22Rv1 (cell line): ENCODE measurements around the gene CTBP2.

Source experiments
- CTCF ChIP-seq: fragments of 450-650 bp; IDR thresholded peaks from 2 replicates; pipeline ENCODE4 v1.5.1; 2017; ENCODE audit warnings: mild to moderate bottlenecking
- ZFX ChIP-seq: fragments of 450-650 bp; IDR thresholded peaks from 2 replicates; pipeline ENCODE4 v1.6.1; 2017; ENCODE audit warnings: antibody characterized with exemption, borderline replicate concordance

DNA sequence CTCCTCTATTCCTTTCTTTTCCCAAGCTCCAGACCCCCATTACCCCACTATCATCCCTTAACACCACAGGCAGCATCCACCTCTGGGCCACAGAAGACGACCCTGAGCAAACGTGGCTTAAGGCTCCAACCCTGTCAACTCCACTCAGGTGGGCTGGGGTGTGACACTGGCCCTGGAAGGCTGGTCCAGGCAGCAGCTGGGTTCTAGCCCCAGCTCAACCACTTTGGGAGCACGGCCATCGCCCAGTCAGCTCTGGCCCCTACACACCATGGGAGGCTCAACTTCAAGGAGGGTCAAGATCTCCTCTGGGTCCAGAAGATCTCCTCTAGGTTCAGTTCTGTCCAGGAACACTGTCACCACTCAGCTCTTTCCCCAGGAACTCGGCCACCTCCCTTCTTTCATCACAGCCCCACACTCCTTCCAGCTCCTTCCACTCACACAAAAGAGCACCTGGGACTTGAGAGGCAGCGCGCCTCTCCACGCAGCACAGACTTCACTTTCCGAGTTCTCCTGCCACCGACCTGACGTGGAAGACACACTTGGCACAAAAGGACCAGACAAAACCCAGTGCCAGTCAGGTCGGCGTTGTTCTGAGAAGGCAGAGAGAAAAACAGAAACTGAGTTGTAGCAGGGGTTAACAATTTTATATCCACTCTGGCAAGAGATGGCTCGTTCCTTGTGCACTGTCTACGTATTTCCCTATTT, 84.1 kb downstream of the CTBP2 start:
- TF ChIP-seq CTCF: no peak
- no peak for TF ChIP-seq ZFX
